ENCODE results near the gene LINGO3.

GRCh38 chr19:2308114-2308556 is at the start of gene LINGO3:
- TF ChIP-seq ZBTB44 (tag by site-specific recombination; IDR thresholded peaks at IDR 0.05) (no peak), ZNF274 (IDR thresholded peaks at IDR 0.05; ENCODE audit: low read length) (no peak), ZNF274 (tag by site-specific recombination; IDR thresholded peaks at IDR 0.05; ENCODE audit: borderline replicate concordance) (no peak), PATZ1 (tag by site-specific recombination; IDR thresholded peaks at IDR 0.05) (no peak), KLF10 (tag by site-specific recombination; IDR thresholded peaks at IDR 0.05) (no peak), ZNF514 (tag by site-specific recombination; IDR thresholded peaks at IDR 0.05) (no peak)
- TF ChIP-seq, protein P1, sequence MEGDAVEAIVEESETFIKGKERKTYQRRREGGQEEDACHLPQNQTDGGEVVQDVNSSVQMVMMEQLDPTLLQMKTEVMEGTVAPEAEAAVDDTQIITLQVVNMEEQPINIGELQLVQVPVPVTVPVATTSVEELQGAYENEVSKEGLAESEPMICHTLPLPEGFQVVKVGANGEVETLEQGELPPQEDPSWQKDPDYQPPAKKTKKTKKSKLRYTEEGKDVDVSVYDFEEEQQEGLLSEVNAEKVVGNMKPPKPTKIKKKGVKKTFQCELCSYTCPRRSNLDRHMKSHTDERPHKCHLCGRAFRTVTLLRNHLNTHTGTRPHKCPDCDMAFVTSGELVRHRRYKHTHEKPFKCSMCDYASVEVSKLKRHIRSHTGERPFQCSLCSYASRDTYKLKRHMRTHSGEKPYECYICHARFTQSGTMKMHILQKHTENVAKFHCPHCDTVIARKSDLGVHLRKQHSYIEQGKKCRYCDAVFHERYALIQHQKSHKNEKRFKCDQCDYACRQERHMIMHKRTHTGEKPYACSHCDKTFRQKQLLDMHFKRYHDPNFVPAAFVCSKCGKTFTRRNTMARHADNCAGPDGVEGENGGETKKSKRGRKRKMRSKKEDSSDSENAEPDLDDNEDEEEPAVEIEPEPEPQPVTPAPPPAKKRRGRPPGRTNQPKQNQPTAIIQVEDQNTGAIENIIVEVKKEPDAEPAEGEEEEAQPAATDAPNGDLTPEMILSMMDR (tag by site-specific recombination; IDR thresholded peaks at IDR 0.05): no peak
